ENCODE measurements around the gene CCIN. TPM values are rescaled to one million over a fixed set of nuclear protein-coding genes. Genes with fewer than 3 reads are reported as not detected.

Gene CCIN
- total RNA-seq, 1 donor from 2014 or later = not detected

DNA sequence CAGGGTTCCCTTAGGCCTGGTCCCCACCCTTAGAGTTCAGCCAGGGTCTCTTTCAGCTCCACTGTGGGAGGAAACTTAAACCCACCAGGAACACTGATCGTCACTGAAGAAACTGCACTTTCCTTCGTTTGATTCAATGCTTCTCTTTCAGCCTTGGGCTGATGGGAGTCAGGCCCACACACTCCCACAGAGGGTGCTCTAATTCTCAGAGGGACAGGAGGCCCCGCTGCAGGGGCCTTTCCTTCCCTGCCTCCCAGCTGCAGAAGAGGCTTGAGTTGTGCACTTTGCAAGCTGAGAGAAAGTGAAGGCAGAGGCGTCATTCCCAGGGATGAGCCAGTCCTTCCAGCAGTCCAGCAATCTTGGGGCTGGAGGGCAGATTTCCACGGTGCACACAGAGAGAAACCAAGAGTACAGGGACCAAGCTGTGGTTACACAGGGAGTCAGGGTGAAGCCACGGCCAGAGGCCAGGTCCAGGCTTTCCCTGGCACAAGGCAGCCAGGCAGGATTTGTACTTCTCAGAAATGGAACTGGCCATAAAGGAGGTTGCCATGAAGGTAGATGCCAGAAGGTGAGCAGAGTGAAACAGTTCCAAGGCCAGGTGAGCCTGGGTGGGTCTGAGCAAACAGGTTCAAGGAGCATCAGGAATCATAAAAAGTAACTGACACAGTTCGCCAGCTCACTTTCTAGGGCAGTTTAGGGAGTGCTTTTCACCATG lies 43.0 kb upstream of the CCIN start:
- Histone ChIP-seq H3K27ac (no peak overlapping the region), H3K79me2 (ENCODE audit: low read depth) (no peaks in the 10 kb centered on the region), H3K4me3 (no peak overlapping the region), H3K27me3 (no peaks in the 10 kb centered on the region), H3F3A (ENCODE audit: low read depth) (no peaks in the 10 kb centered on the region), H3K9ac (no peak overlapping the region), H3K9me3 (ENCODE audit: low read depth) (no peaks in the 10 kb centered on the region), H3K4me1 (no peaks in the 10 kb centered on the region), H3K4me2 (no peak overlapping the region), H2AFZ (replicated peaks) (no peak overlapping the region), H4K20me1 (ENCODE audit: low read depth) (no peaks in the 10 kb centered on the region), H3K36me3 (no peaks in the 10 kb centered on the region)
- H3K36me3 Mint-ChIP-seq = peaks cover 7% of the 10 kb centered on the region
- DNase-seq (ENCODE audit: low spot score) = no peak
- no peaks in the 10 kb centered on the region for H3K9me3 Mint-ChIP-seq
- no peaks in the 10 kb centered on the region for H3K4me1 Mint-ChIP-seq
- H3K4me3 Mint-ChIP-seq = no peak overlapping the region
- no peak overlapping the region for H3K27ac Mint-ChIP-seq
- no peaks in the 10 kb centered on the region for H3K27me3 Mint-ChIP-seq (ENCODE audit: insufficient read depth, low read depth)
- TF ChIP-seq EZH2phosphoT487 (IDR thresholded peaks at IDR 0.05) (no peak), CTCF (IDR thresholded peaks at IDR 0.05) (no peak), EZH2 (IDR thresholded peaks at IDR 0.05) (no peak)

DNA sequence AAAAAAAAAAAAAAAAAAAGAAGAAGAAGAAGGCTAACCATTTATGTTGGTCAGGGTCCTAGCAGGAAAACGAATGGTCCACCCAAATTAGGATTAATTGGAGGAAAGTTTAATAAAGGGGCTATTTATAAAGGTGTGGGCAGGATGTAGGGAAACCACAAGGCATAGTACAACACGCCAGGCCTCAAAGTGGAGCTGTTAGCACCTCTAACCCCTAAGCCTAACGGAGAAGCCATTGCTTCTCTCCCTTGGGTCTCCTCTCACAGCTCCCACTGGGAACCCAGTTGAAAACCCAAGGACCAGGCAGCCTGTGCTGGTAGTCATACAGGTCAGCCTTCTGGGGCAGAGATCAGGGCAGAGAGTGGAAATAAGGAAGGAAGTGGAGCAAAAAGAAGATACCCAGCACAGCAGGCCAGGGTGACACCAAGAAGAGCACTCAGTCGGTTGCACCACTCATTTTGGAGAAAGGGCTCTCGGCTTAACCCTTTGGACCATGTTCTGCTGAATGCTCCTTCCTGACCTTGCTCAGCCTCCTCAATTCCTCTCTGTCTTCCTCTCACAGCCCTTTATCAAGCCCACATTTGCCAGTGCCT lies 41.4 kb upstream of the CCIN start:
- TF ChIP-seq EZH2phosphoT487 (IDR thresholded peaks at IDR 0.05) (no peak), EZH2 (IDR thresholded peaks at IDR 0.05) (no peak), CTCF (IDR thresholded peaks at IDR 0.05) (no peak)
- H4K20me1 ChIP-seq (ENCODE audit: low read depth) = no peaks in the 10 kb centered on the region
- H3K36me3 ChIP-seq = no peaks in the 10 kb centered on the region
- no peak overlapping the region for H3K9ac ChIP-seq
- H3K36me3 Mint-ChIP-seq = peaks cover 4% of the 10 kb centered on the region
- peaks cover 1% of the 10 kb centered on the region for H3K27me3 Mint-ChIP-seq (ENCODE audit: insufficient read depth, low read depth)
- H3K9me3 ChIP-seq (ENCODE audit: low read depth) = no peaks in the 10 kb centered on the region
- H3F3A ChIP-seq (ENCODE audit: low read depth) = no peaks in the 10 kb centered on the region
- no peak overlapping the region for H2AFZ ChIP-seq (replicated peaks)
- no peaks in the 10 kb centered on the region for H3K79me2 ChIP-seq (ENCODE audit: low read depth)
- no peak overlapping the region for H3K27ac Mint-ChIP-seq
- H3K4me1 Mint-ChIP-seq = no peaks in the 10 kb centered on the region
- no peak overlapping the region for H3K4me3 Mint-ChIP-seq
- H3K9me3 Mint-ChIP-seq = no peaks in the 10 kb centered on the region
- no peaks in the 10 kb centered on the region for H3K4me1 ChIP-seq
- H3K27me3 ChIP-seq = no peaks in the 10 kb centered on the region
- DNase-seq (ENCODE audit: low spot score) = no peak
- H3K4me2 ChIP-seq = no peak overlapping the region
- no peak overlapping the region for H3K27ac ChIP-seq
- no peak overlapping the region for H3K4me3 ChIP-seq

DNA sequence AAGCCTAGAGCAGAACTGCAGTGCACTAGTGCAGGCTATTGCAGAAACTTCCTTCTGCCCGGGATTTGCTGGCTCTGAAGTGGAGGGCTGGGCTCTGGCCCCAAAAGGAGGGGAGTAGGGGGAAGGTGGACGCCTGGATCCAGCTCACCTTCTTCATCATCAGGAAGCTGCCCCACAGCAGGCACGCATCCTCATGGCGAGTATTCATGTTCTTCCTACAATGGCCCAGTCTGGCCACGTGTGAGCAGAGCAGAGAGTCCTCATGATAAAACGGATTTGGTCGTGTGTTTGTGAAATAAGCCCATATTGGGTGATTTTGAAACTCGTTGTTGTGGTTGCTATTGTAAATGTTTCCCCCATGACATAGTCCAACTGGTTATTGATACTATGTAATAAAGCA lies 40.8 kb upstream of the CCIN start:
- Mint-ChIP-seq H3K27ac (no peak overlapping the region), H3K36me3 (no peaks in the 10 kb centered on the region), H3K4me3 (no peak overlapping the region), H3K4me1 (no peaks in the 10 kb centered on the region), H3K27me3 (ENCODE audit: insufficient read depth, low read depth) (peaks cover 2% of the 10 kb centered on the region), H3K9me3 (no peaks in the 10 kb centered on the region)
- H3K27ac ChIP-seq = no peak overlapping the region
- H3K9me3 ChIP-seq (ENCODE audit: low read depth) = no peaks in the 10 kb centered on the region
- no peak for TF ChIP-seq CTCF (IDR thresholded peaks at IDR 0.05)
- TF ChIP-seq EZH2phosphoT487 (IDR thresholded peaks at IDR 0.05) = no peak
- DNase-seq (ENCODE audit: low spot score) = no peak
- H3K4me3 ChIP-seq = no peak overlapping the region
- H3K4me1 ChIP-seq = no peaks in the 10 kb centered on the region
- H3K9ac ChIP-seq = no peak overlapping the region
- no peak overlapping the region for H2AFZ ChIP-seq (replicated peaks)
- no peaks in the 10 kb centered on the region for H4K20me1 ChIP-seq (ENCODE audit: low read depth)
- peaks cover under 1% of the 10 kb centered on the region for H3K27me3 ChIP-seq
- no peaks in the 10 kb centered on the region for H3F3A ChIP-seq (ENCODE audit: low read depth)
- H3K79me2 ChIP-seq (ENCODE audit: low read depth) = no peaks in the 10 kb centered on the region
- no peaks in the 10 kb centered on the region for H3K36me3 ChIP-seq
- H3K4me2 ChIP-seq = no peak overlapping the region

Measured in neural progenitor cell (in vitro differentiated cells).